Mononuclear cell (primary cell): Measurements from ENCODE around the gene LAMTOR1. TPM values are rescaled to one million over a fixed set of nuclear protein-coding genes. Genes with fewer than 3 reads are reported as not detected.

Experiments
- H3K27me3 ChIP-seq: 2 replicates; pipeline ENCODE4 v1.6.0; 2011; ENCODE audit warnings: low read length, control low read depth; ENCODE audit not compliant: insufficient read depth
- H3K4me1 ChIP-seq: 2 replicates; pipeline ENCODE4 v1.5.1; 2011; ENCODE audit warnings: mild to moderate bottlenecking, low read length, control low read depth; ENCODE audit not compliant: insufficient read depth
- H3K4me3 ChIP-seq: 2 replicates; pipeline ENCODE4 v1.5.1; 2011; ENCODE audit warnings: mild to moderate bottlenecking, low read length, moderate library complexity
- H3K9me3 ChIP-seq: 2 replicates; pipeline ENCODE4 v1.5.1; 2011; ENCODE audit warnings: low read depth, mild to moderate bottlenecking, control low read depth, low read length
- total RNA-seq: library from RNA; depleted of rRNA; stranded (reverse); fragments of >200 nt; gene quantifications from one replicate; pipeline ENCODE4 v1.2.3, GENCODE V29; 2012

Gene LAMTOR1
- total RNA-seq, 1 donor: 88.5 TPM

- H3K9me3 ChIP-seq: no peaks in the 10 kb centered on the region
- H3K4me3 ChIP-seq: peak within 1 kb of the TSS; percentile 48
- H3K27me3 ChIP-seq: no peaks in the 10 kb centered on the region
- peaks cover 47% of the 10 kb centered on the region for H3K4me1 ChIP-seq
These were observed 22.5 kb downstream of the LAMTOR1 start, which contains the start of the genes LRRC51 and NUMA1 for GRCh38 chr11:72080326-72081183. Gene LRRC51, plus strand, starts transcription at chr11:72080850. Its CDS starts 8,234 bp downstream, at chr11:72089084. Gene NUMA1, minus strand, starts transcription at chr11:72080542. Its CDS starts 44,599 bp downstream, at chr11:72035943.

GRCh38 chr11:72079819-72080325, 23.2 kb downstream of the LAMTOR1 start:
- H3K4me1 ChIP-seq: peaks cover 54% of the 10 kb centered on the region
- no peaks in the 10 kb centered on the region for H3K9me3 ChIP-seq
- no peaks in the 10 kb centered on the region for H3K27me3 ChIP-seq
- peak overlapping the region; percentile 48 for H3K4me3 ChIP-seq

DNA sequence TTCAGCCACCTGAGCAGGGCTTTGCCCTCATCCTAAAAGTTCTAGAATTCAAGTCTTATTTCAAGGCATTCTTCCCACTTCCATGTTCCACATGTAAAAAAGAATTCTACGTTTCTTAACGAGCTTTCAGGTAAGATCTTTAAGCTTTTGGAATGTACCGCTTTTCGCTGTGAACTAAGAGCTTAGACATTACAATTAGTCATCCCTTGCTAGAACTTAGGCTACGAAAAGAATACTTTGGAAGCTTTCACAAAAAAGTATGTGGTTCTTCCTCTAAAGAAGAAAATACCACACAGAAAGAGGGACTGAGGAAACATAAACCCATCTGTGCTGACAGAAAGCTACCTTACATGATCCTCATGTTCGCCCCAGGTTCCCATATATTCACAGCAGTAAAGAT, 24.6 kb downstream of the LAMTOR1 start:
- Histone ChIP-seq H3K9me3 (no peaks in the 10 kb centered on the region), H3K4me3 (no peak overlapping the region), H3K4me1 (peaks cover 54% of the 10 kb centered on the region), H3K27me3 (no peaks in the 10 kb centered on the region)

GRCh38 chr11:72075756-72076155, 27.3 kb downstream of the LAMTOR1 start:
- Histone ChIP-seq H3K9me3 (no peaks in the 10 kb centered on the region), H3K4me1 (peaks cover 52% of the 10 kb centered on the region), H3K4me3 (no peak overlapping the region), H3K27me3 (no peaks in the 10 kb centered on the region)

DNA sequence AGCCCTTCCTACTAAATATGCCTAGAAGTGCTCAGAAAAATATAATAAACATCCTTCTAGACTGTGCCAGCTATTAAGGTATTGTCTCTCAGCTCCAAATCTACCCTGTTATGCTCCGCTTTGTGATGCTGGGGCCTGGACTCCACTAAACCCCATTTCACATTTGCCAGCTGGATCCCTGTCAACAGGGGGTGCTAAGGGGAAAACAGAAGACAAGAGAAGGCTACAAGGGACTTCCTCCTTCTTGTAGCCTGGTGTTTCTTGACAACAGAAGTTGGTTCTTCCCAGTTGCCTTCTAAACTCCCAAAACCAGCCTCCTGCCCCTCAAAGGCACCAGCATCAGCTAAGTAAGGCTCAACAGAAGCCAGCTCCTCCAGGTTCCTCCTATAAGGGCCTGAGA, 28.0 kb downstream of the LAMTOR1 start:
- no peaks in the 10 kb centered on the region for H3K9me3 ChIP-seq

GRCh38 chr11:72072348-72072747, 30.7 kb downstream of the LAMTOR1 start:
- Histone ChIP-seq H3K4me3 (no peak overlapping the region), H3K27me3 (no peaks in the 10 kb centered on the region), H3K9me3 (no peaks in the 10 kb centered on the region), H3K4me1 (peaks cover 66% of the 10 kb centered on the region)

More for the DNA sequence above, 28.0 kb downstream of the LAMTOR1 start:
- peaks cover 59% of the 10 kb centered on the region for H3K4me1 ChIP-seq
- H3K27me3 ChIP-seq: no peaks in the 10 kb centered on the region
- H3K4me3 ChIP-seq: no peak overlapping the region

DNA sequence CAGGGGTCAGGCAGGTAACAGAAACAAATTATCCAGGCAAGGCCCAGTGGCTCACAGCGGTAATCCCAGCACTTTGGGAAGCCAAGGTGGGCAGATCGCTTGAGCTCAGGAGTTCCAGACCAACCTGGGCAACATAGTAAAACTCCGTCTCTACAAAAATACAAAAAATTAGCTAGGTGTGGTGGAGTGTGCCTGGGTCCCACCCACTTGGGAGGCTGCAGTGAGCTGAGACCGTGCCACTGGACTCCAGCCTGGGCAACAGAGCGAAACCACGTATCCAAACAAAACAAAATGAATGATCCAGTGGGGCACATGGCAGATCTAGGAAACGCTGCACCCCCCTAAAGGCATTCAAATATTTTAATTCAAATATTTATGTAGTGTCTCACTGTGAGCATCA, 32.6 kb downstream of the LAMTOR1 start:
- Histone ChIP-seq H3K4me1 (peaks cover 62% of the 10 kb centered on the region), H3K9me3 (no peaks in the 10 kb centered on the region), H3K4me3 (no peak overlapping the region), H3K27me3 (no peaks in the 10 kb centered on the region)

GRCh38 chr11:72069787-72070251, 33.3 kb downstream of the LAMTOR1 start:
- Histone ChIP-seq H3K4me1 (peaks cover 56% of the 10 kb centered on the region), H3K9me3 (no peaks in the 10 kb centered on the region), H3K4me3 (peak overlapping the region; percentile 2), H3K27me3 (no peaks in the 10 kb centered on the region)

DNA sequence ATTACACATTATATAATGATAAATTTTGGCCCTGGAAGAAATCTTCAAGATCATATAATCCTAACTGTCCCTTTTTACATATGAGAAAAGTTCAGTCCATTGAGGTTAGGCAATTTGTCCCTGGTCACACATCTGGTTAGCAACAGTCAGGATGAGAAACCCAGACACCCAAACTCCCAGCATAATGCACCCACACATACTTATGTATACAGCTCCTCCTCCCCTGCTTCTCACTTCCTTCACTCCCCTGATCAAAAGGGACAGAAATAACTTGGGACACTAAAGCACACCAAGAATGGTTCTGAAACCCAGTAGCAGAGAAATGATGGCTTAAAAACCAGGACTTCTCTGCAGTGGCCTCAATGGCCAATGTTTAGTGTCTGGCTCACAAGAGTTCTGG, 33.9 kb downstream of the LAMTOR1 start:
- Histone ChIP-seq H3K9me3 (no peaks in the 10 kb centered on the region), H3K27me3 (no peaks in the 10 kb centered on the region), H3K4me1 (peaks cover 56% of the 10 kb centered on the region), H3K4me3 (no peak overlapping the region)

DNA sequence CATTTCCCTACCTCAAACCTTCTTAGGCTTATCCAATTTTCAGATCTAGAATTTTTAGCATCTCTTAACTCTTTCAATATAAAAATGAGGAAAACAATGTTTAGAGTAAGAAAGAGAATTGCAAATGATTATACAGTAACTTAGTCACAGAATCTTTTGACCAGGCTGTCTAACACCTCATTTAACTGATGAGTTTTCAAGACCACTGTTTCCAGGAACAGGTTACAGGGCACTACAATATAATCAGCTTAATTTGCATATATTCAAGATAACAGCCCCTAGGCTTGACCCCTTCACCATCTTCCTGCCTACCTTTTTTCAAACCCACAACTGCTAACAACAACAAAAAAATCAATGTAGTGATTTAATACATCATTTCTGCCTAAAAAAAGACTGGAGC, 35.4 kb downstream of the LAMTOR1 start:
- peaks cover 50% of the 10 kb centered on the region for H3K4me1 ChIP-seq
- no peaks in the 10 kb centered on the region for H3K9me3 ChIP-seq
- H3K27me3 ChIP-seq: no peaks in the 10 kb centered on the region
- H3K4me3 ChIP-seq: no peak overlapping the region

DNA sequence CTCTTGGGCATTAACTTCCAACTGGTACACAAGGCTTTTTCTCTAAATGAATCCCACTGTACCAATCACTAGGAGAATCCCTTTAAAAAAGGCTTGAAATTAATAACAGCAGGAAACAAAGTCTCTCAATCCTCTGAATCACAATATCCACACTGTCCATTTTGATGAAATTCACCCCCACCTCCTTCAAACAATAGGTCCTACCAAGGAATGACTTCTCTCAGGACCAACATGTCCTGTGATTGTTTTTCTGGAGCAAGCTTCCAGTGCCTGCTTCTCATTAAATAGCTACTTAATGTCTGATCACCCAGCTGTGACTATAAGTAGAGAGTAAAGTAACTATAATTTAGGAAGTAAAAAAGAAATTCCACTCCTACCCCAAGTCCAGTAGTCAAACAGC, 35.8 kb downstream of the LAMTOR1 start:
- peaks cover 46% of the 10 kb centered on the region for H3K4me1 ChIP-seq
- no peaks in the 10 kb centered on the region for H3K27me3 ChIP-seq
- H3K9me3 ChIP-seq: no peaks in the 10 kb centered on the region
- no peak overlapping the region for H3K4me3 ChIP-seq

DNA sequence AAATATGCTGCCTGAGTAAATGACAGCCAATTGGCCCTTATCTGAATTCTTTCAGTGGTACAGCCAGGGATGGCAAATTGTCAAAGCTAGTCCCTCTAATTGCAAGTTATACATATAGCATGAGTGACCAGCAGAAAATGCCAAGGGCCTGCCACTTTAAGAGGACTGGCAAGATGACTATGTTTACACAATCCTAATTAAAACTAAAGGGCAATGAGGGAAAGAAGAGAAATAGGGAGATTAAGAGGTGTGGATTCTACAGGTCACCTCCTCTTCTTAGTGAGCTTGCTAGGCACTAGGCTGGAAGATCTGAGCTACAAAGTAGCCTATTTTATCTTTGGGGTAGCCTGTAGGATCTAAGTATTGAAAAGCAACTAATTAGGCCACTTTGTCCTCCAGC, 36.2 kb downstream of the LAMTOR1 start:
- Histone ChIP-seq H3K4me1 (peaks cover 45% of the 10 kb centered on the region), H3K27me3 (no peaks in the 10 kb centered on the region), H3K4me3 (no peak overlapping the region), H3K9me3 (no peaks in the 10 kb centered on the region)

DNA sequence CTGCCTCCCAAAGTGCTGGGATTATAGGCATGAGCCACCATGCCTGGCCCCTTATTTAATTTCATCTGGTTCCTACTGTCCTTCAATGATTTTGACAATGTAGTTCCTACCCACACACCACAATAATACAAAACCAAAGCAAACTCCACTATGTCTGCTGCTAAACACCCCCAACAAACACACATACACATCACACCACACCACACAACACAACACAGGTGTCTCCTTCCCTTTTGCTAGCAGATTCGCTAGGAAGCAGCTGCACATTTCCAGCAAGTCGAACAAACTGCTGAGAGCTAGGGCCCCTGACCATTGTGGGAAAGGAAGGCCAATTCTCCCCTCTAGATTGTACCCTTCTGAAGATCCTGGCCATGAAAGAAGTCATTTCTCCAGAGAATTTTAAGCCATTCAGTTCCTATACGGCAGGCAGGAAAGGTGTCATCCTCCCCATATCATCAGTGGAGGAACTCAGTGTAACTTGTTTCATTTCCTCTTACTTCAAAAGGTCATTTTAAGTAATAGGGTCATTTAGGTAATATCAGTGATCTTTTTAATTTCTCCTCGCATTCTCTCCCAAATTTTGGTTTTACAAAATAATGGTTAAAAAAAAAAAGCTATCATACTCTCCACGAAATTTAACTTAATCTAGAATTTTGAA, 41.2 kb downstream of the LAMTOR1 start:
- no peaks in the 10 kb centered on the region for H3K27me3 ChIP-seq
- no peaks in the 10 kb centered on the region for H3K9me3 ChIP-seq
- peaks cover 8% of the 10 kb centered on the region for H3K4me1 ChIP-seq
- no peak overlapping the region for H3K4me3 ChIP-seq

- Histone ChIP-seq H3K4me3 (no peak overlapping the region), H3K27me3 (no peaks in the 10 kb centered on the region), H3K9me3 (no peaks in the 10 kb centered on the region), H3K4me1 (peaks cover 8% of the 10 kb centered on the region)
These were observed 44.6 kb downstream of the LAMTOR1 start for GRCh38 chr11:72058416-72059034.
